ENCODE results near the gene TMEM61.

Gene TMEM61

GRCh38 chr1:54947540-54947939, 32.9 kb upstream of the TMEM61 start:
- no peaks in the 10 kb centered on the region for H3K79me2 ChIP-seq (ENCODE audit: insufficient read depth, low read length)
- H3K4me2 ChIP-seq (ENCODE audit: low read depth, low read length, poor library complexity, severe bottlenecking): no peak overlapping the region
- no peak overlapping the region for H3K9ac ChIP-seq (ENCODE audit: low read length)
- no peaks in the 10 kb centered on the region for H3K36me3 ChIP-seq (ENCODE audit: low read length)
- no peaks in the 10 kb centered on the region for H4K20me1 ChIP-seq (ENCODE audit: low read depth, low read length)
- H3K4me3 ChIP-seq (ENCODE audit: insufficient read depth, low read length, poor library complexity, severe bottlenecking): no peak overlapping the region
- no peaks in the 10 kb centered on the region for H3K9me3 ChIP-seq (ENCODE audit: insufficient read depth, low read length)
- TF ChIP-seq EZH2phosphoT487 (conservative IDR thresholded peaks at IDR 0.05; ENCODE audit: low read length) (no peak), CTCF (IDR thresholded peaks at IDR 0.05; ENCODE audit: insufficient read depth, low read length, poor library complexity, severe bottlenecking) (no peak)
- no peaks in the 10 kb centered on the region for H3K9me2 ChIP-seq (replicated peaks; ENCODE audit: insufficient read depth, low read length)
- H3K27ac ChIP-seq (ENCODE audit: low read depth, low read length): no peak overlapping the region
- no peak overlapping the region for H2AFZ ChIP-seq (ENCODE audit: low read depth, low read length, severe bottlenecking)
- no peaks in the 10 kb centered on the region for H3K27me3 ChIP-seq (ENCODE audit: low read length)
- H3F3A ChIP-seq (ENCODE audit: insufficient read depth): no peaks in the 10 kb centered on the region

- Histone ChIP-seq H3F3A (ENCODE audit: insufficient read depth) (no peaks in the 10 kb centered on the region), H3K9ac (ENCODE audit: low read length) (no peak overlapping the region), H3K27me3 (ENCODE audit: low read length) (no peaks in the 10 kb centered on the region), H2AFZ (ENCODE audit: low read depth, low read length, severe bottlenecking) (no peak overlapping the region), H3K9me3 (ENCODE audit: insufficient read depth, low read length) (no peaks in the 10 kb centered on the region), H3K27ac (ENCODE audit: low read depth, low read length) (no peak overlapping the region), H3K36me3 (ENCODE audit: low read length) (no peaks in the 10 kb centered on the region), H3K4me3 (ENCODE audit: insufficient read depth, low read length, poor library complexity, severe bottlenecking) (no peak overlapping the region), H3K79me2 (ENCODE audit: insufficient read depth, low read length) (no peaks in the 10 kb centered on the region), H3K4me2 (ENCODE audit: low read depth, low read length, poor library complexity, severe bottlenecking) (no peak overlapping the region), H3K9me2 (replicated peaks; ENCODE audit: insufficient read depth, low read length) (no peaks in the 10 kb centered on the region), H4K20me1 (ENCODE audit: low read depth, low read length) (no peaks in the 10 kb centered on the region)
- no peak for TF ChIP-seq CTCF (IDR thresholded peaks at IDR 0.05; ENCODE audit: insufficient read depth, low read length, poor library complexity, severe bottlenecking)
- TF ChIP-seq EZH2phosphoT487 (conservative IDR thresholded peaks at IDR 0.05; ENCODE audit: low read length): no peak
Observed at GRCh38 chr1:54949053-54949452, 31.4 kb upstream of the TMEM61 start.

DNA sequence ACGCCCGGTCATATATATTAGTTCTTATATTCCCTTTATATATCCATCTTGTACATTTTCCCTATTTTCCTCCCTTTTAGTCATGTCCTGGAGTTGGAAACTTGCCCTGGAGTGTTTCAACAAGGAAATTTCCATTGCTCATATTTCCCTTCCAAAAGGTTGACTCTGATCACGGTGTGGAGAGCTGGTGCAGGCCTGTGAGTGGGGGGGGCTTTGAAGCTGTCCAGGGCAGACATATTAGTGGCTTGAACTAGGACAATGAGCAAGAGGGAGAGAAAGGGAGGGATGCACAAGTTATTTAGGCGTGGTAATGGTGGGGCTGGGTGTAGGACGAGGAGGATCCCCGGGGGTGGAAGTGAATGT, 30.4 kb upstream of the TMEM61 start:
- H3K27me3 ChIP-seq (ENCODE audit: low read length): no peaks in the 10 kb centered on the region
- no peak overlapping the region for H3K9ac ChIP-seq (ENCODE audit: low read length)
- no peaks in the 10 kb centered on the region for H3K36me3 ChIP-seq (ENCODE audit: low read length)
- no peak overlapping the region for H2AFZ ChIP-seq (ENCODE audit: low read depth, low read length, severe bottlenecking)
- H3F3A ChIP-seq (ENCODE audit: insufficient read depth): no peaks in the 10 kb centered on the region
- no peak overlapping the region for H3K4me3 ChIP-seq (ENCODE audit: insufficient read depth, low read length, poor library complexity, severe bottlenecking)
- no peak overlapping the region for H3K4me2 ChIP-seq (ENCODE audit: low read depth, low read length, poor library complexity, severe bottlenecking)
- H3K27ac ChIP-seq (ENCODE audit: low read depth, low read length): no peak overlapping the region
- TF ChIP-seq EZH2phosphoT487 (conservative IDR thresholded peaks at IDR 0.05; ENCODE audit: low read length) (no peak), CTCF (IDR thresholded peaks at IDR 0.05; ENCODE audit: insufficient read depth, low read length, poor library complexity, severe bottlenecking) (no peak)
- H3K9me2 ChIP-seq (replicated peaks; ENCODE audit: insufficient read depth, low read length): no peaks in the 10 kb centered on the region
- no peaks in the 10 kb centered on the region for H3K79me2 ChIP-seq (ENCODE audit: insufficient read depth, low read length)
- H3K9me3 ChIP-seq (ENCODE audit: insufficient read depth, low read length): no peaks in the 10 kb centered on the region
- H4K20me1 ChIP-seq (ENCODE audit: low read depth, low read length): no peaks in the 10 kb centered on the region

Measured in SU-DHL-6 (cell line).